Astrocyte (in vitro differentiated cells and primary cell): ENCODE results near the gene KRTAP15-1.

Experiments
- CTCF ChIP-seq: IDR thresholded peaks from 2 replicates; pipeline ENCODE4 v1.5.1; 2011; ENCODE audit warnings: low read depth, mild to moderate bottlenecking, inconsistent platforms, low read length, moderate library complexity; ENCODE audit not compliant: insufficient read depth
- EZH2 ChIP-seq: IDR thresholded peaks from 2 replicates; pipeline ENCODE4 v1.6.1; 2012; ENCODE audit warnings: mild to moderate bottlenecking, low read length, inconsistent platforms; ENCODE audit not compliant: insufficient read depth

GRCh38 chr21:30408782-30409494 is 31.1 kb upstream of the KRTAP15-1 start:
- TF ChIP-seq CTCF (peak; percentile 17), EZH2 (no peak)
